RWPE2 (cell line): ENCODE results near the gene HESX1.

Experiments used
- ATAC-seq: fragments of 200-7000 bp; cut with Tn5 transposase; 3 replicates; pipeline ENCODE4 v1.9.1; 2021; ENCODE audit warnings: low read depth
- DNase-seq: peaks from one replicate; pipeline ENCODE4 v3.0.0-alpha.2; 2020; ENCODE audit warnings: low spot score
- H3K27ac ChIP-seq: fragments of 450-650 bp; 2 replicates; pipeline ENCODE4 v1.5.1; 2017; ENCODE audit warnings: mild to moderate bottlenecking; ENCODE audit not compliant: poor library complexity, severe bottlenecking
- H3K27me3 ChIP-seq: fragments of 250-450 bp; sonication (Bioruptor Pico); 2 replicates; pipeline ENCODE4 v1.5.1; 2021; ENCODE audit warnings: mild to moderate bottlenecking, moderate library complexity; ENCODE audit not compliant: insufficient read depth, poor library complexity, severe bottlenecking
- H3K36me3 ChIP-seq: fragments of 250-450 bp; sonication (Bioruptor Pico); 2 replicates; pipeline ENCODE4 v1.5.1; 2020; ENCODE audit warnings: low read depth, mild to moderate bottlenecking, moderate library complexity
- H3K4me1 ChIP-seq: fragments of 250-450 bp; sonication (Bioruptor Pico); 2 replicates; pipeline ENCODE4 v1.5.1; 2021; ENCODE audit warnings: mild to moderate bottlenecking, moderate library complexity; ENCODE audit not compliant: insufficient read depth, poor library complexity, severe bottlenecking
- H3K4me3 ChIP-seq: fragments of 250-450 bp; sonication (Bioruptor Pico); 2 replicates; pipeline ENCODE4 v1.5.1; 2021; ENCODE audit warnings: mild to moderate bottlenecking, moderate library complexity; ENCODE audit not compliant: severe bottlenecking
- H3K9me3 ChIP-seq: fragments of 250-450 bp; sonication (Bioruptor Pico); 2 replicates; pipeline ENCODE4 v1.5.1; 2021; ENCODE audit warnings: mild to moderate bottlenecking, moderate library complexity; ENCODE audit not compliant: severe bottlenecking
- TF ChIP-seq, protein P1 (sequence below): fragments of 450-650 bp; IDR thresholded peaks from one replicate; pipeline ENCODE4 v1.5.1; 2017; ENCODE audit warnings: mild to moderate bottlenecking, moderate library complexity; ENCODE audit not compliant: poor library complexity, severe bottlenecking

The HESX1 gene

DNA sequence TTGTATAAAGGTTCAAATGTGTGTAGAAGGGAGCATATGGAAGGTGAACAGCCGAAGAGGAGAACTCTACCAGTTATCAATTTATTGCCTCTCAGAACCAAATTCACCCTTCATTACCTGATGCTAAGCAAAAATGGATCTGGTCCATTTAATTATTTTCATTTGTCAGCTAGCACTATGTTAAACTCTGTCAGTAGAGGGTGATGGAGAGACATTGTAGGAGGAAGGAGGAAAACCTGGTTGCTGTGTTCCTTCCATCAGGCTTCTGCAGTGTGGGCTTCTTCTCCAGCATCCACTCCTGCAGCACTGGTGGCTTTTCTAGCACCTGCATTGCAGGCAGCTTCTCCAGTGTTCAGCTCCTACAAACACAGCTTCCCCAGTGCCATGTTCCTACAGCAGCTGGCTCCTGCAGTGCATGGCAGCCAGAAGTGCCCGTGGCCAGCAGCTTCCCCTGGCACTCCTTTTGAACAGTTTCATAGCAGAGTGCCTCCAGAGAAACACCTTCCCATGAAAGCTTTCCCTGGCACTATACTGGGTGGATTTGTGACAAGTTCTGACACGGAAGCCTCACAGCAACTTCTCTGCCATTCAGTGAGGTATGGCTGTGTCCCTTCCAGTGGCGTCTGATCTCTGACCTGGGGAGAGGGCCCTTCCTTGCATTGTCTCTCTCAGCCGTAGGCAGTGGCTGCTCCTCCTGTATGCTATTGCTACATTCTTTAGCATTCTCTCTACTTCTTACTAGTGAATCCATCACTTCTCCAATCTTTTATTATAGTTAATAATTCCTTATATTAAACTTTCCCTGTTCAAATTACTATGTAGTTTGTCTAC is 20.0 kb downstream of the HESX1 start:
- ATAC-seq (peak; percentile 63), DNase-seq (no peak)
- Histone ChIP-seq H3K27me3 (peaks cover 2% of the 10 kb centered on the region), H3K9me3 (no peaks in the 10 kb centered on the region), H3K4me1 (no peaks in the 10 kb centered on the region), H3K36me3 (no peaks in the 10 kb centered on the region), H3K27ac (no peak overlapping the region), H3K4me3 (no peak overlapping the region)
- TF ChIP-seq, protein P1, sequence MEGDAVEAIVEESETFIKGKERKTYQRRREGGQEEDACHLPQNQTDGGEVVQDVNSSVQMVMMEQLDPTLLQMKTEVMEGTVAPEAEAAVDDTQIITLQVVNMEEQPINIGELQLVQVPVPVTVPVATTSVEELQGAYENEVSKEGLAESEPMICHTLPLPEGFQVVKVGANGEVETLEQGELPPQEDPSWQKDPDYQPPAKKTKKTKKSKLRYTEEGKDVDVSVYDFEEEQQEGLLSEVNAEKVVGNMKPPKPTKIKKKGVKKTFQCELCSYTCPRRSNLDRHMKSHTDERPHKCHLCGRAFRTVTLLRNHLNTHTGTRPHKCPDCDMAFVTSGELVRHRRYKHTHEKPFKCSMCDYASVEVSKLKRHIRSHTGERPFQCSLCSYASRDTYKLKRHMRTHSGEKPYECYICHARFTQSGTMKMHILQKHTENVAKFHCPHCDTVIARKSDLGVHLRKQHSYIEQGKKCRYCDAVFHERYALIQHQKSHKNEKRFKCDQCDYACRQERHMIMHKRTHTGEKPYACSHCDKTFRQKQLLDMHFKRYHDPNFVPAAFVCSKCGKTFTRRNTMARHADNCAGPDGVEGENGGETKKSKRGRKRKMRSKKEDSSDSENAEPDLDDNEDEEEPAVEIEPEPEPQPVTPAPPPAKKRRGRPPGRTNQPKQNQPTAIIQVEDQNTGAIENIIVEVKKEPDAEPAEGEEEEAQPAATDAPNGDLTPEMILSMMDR = peak; percentile 63

DNA sequence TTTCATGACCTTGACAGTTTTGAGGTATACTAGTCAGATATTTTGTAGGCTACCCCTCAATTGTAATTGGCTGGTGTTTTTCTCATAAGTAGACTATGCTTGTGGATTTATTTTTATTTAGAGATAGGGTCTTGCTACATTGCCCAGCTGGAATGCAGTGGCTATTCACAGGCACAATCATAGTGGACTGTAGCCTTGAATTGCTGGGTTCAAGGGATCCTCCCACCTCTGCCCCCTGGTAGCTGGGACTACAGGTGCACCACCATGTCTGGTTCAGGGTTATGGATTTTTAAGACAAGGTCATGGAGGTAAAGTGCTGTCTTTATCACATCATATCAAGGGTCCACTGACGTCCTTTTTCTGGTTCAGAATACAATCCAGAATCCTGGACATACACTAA is 23.7 kb downstream of the HESX1 start:
- Histone ChIP-seq H3K27me3 (peaks cover 2% of the 10 kb centered on the region), H3K36me3 (no peaks in the 10 kb centered on the region), H3K9me3 (no peaks in the 10 kb centered on the region), H3K27ac (no peak overlapping the region), H3K4me3 (no peak overlapping the region), H3K4me1 (no peaks in the 10 kb centered on the region)
- no peak for ATAC-seq
- TF ChIP-seq, protein P1 = no peak
- DNase-seq = no peak

DNA sequence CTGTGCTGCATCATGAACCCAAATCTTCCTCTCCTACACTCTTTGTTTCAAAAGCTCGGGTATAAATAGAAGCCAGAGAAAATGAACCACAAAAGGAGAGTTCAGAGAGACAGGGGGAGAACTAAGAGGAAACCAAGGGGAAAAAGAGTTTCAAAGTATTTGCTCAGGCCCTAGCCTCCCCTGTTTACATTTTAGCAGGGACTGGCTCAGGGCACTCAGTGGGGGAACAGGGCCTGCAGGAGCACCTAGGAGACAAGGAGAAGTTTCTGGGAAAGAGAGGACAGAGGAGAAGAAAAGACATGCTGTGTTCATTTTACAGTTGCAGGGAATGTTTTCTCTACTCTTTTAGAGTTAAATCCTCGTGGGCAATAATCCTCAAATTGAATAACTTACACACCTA is 26.1 kb downstream of the HESX1 start:
- H3K4me1 ChIP-seq = no peaks in the 10 kb centered on the region
- TF ChIP-seq, protein P1 = no peak
- H3K4me3 ChIP-seq = no peak overlapping the region
- no peak for ATAC-seq
- no peaks in the 10 kb centered on the region for H3K36me3 ChIP-seq
- no peak overlapping the region for H3K27ac ChIP-seq
- no peaks in the 10 kb centered on the region for H3K9me3 ChIP-seq
- no peak for DNase-seq
- peaks cover under 1% of the 10 kb centered on the region for H3K27me3 ChIP-seq

DNA sequence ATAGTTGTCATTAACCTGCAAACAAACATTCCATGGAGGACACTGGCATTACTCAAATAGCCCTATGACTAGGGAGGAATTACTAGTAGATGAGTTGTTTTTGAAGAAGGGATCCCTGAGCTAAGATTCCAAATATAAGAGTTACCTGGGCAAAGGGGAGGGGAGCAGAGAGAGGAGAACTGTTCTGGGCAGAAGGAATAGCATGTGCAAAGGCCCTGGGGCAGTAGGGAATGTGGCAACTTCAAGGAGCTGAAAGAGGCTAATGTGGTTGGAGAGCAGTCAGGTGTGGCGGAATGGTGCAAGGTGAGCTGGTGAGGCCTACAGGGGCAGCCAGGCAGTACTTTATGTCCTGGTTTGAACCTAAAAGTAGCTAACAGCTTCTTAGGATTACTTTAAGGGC is 28.8 kb downstream of the HESX1 start:
- H3K27me3 ChIP-seq = no peaks in the 10 kb centered on the region
- no peak overlapping the region for H3K4me3 ChIP-seq
- ATAC-seq = no peak
- no peaks in the 10 kb centered on the region for H3K9me3 ChIP-seq
- H3K27ac ChIP-seq = no peak overlapping the region
- TF ChIP-seq, protein P1 = no peak
- H3K36me3 ChIP-seq = no peaks in the 10 kb centered on the region
- H3K4me1 ChIP-seq = no peaks in the 10 kb centered on the region
- DNase-seq = no peak
